IPS DF 4.7 (cell line): ENCODE results near the gene BRIX1.
A peak's percentile ranks its signal among the peaks of the same experiment; 100 is the strongest.

Experiments used
- DNase-seq: peaks from one replicate; pipeline ENCODE4 v3.0.0-alpha.2; 2013; ENCODE audit warnings: low spot score; ENCODE audit errors: extremely low read depth

The BRIX1 gene

GRCh38 chr5:34915139-34915855 lies at the start of gene BRIX1, which contains the start of gene RAD1:
Gene BRIX1 (plus strand): TSS chr5:34915711. CDS start chr5:34915739, 28 bp downstream.
Gene RAD1 (minus strand): TSS chr5:34915504. CDS start chr5:34914892, 612 bp downstream.
- DNase-seq: peak; percentile 89

- DNase-seq: no peak
These were observed 48.5 kb upstream of the BRIX1 start for GRCh38 chr5:34866989-34867471.

- no peak for DNase-seq
These were observed 47.9 kb upstream of the BRIX1 start for GRCh38 chr5:34867660-34868059.

- DNase-seq: no peak
These were observed 46.7 kb upstream of the BRIX1 start for GRCh38 chr5:34868791-34869190.

GRCh38 chr5:34869256-34869655 lies 46.3 kb upstream of the BRIX1 start:
- no peak for DNase-seq

- DNase-seq: no peak
These were observed 45.1 kb upstream of the BRIX1 start for GRCh38 chr5:34870382-34870781.

GRCh38 chr5:34876275-34876674 lies 39.2 kb upstream of the BRIX1 start:
- DNase-seq: no peak

- no peak for DNase-seq
These were observed 34.3 kb upstream of the BRIX1 start for GRCh38 chr5:34881246-34881645.

GRCh38 chr5:34886392-34887119 lies 29.0 kb upstream of the BRIX1 start:
- no peak for DNase-seq

GRCh38 chr5:34889394-34889793 lies 26.1 kb upstream of the BRIX1 start:
- no peak for DNase-seq

- DNase-seq: no peak
These were observed 23.5 kb upstream of the BRIX1 start for GRCh38 chr5:34891981-34892380.

GRCh38 chr5:34892414-34892813 lies 23.1 kb upstream of the BRIX1 start:
- DNase-seq: no peak

GRCh38 chr5:34894716-34895115 lies 20.8 kb upstream of the BRIX1 start:
- DNase-seq: no peak

- no peak for DNase-seq
These were observed 19.7 kb upstream of the BRIX1 start for GRCh38 chr5:34895641-34896419.

- DNase-seq: no peak
These were observed 17.9 kb upstream of the BRIX1 start for GRCh38 chr5:34897646-34898045.

- DNase-seq: peak; percentile 49
These were observed 17.1 kb upstream of the BRIX1 start for GRCh38 chr5:34898258-34898895.

GRCh38 chr5:34899066-34899465 lies 16.4 kb upstream of the BRIX1 start:
- no peak for DNase-seq

GRCh38 chr5:34900652-34901051 lies 14.9 kb upstream of the BRIX1 start:
- DNase-seq: no peak

GRCh38 chr5:34903260-34903659 lies 12.3 kb upstream of the BRIX1 start:
- no peak for DNase-seq

GRCh38 chr5:34905564-34905963 lies 9.9 kb upstream of the BRIX1 start:
- DNase-seq: no peak

- no peak for DNase-seq
These were observed 2.4 kb upstream of the BRIX1 start for GRCh38 chr5:34913072-34913471.
